DMS53 treated with DMSO at 0.1 percent for 48 hours (cell line): ENCODE results near the gene ORAI2.
"Not testable (repeated sequence)": the region's sequence is repeated elsewhere in the genome, so short reads cannot be mapped to it uniquely, and the experiment has no call there.

Source experiments
- DNase-seq: peaks from one replicate; lab custom pipeline; 2025; ENCODE audit not compliant: unreplicated experiment; lab: John Stamatoyannopoulos, UW

Gene ORAI2

GRCh38 chr7:102468478-102469350 is 35.3 kb downstream of the ORAI2 start:
- no peak for DNase-seq

- DNase-seq, result no peak
Measured at GRCh38 chr7:102469351-102469971, 36.1 kb downstream of the ORAI2 start.

- no peak for DNase-seq
Measured at GRCh38 chr7:102469972-102470825, 36.8 kb downstream of the ORAI2 start.

GRCh38 chr7:102471791-102472125 is 38.4 kb downstream of the ORAI2 start:
- no peak for DNase-seq

- DNase-seq, result no peak
Measured at GRCh38 chr7:102472126-102473041, 39.0 kb downstream of the ORAI2 start.

GRCh38 chr7:102473271-102473991 is 40.1 kb downstream of the ORAI2 start:
- DNase-seq, result no peak

GRCh38 chr7:102474116-102474515 is 40.7 kb downstream of the ORAI2 start:
- not testable (repeated sequence) for DNase-seq

- DNase-seq, result not testable (repeated sequence)
Measured at GRCh38 chr7:102474736-102475435, 41.5 kb downstream of the ORAI2 start.

GRCh38 chr7:102478314-102479208 is 45.2 kb downstream of the ORAI2 start, which contains the start of gene POLR2J:
POLR2J (minus strand) TSS chr7:102478922; CDS start chr7:102478860, 62 bp downstream.
- DNase-seq, result not testable (repeated sequence)

- not testable (repeated sequence) for DNase-seq
Measured at GRCh38 chr7:102479209-102479584, 45.8 kb downstream of the ORAI2 start.

GRCh38 chr7:102479982-102480637 is 46.7 kb downstream of the ORAI2 start:
- DNase-seq, result not testable (repeated sequence)

GRCh38 chr7:102481962-102482361 is 48.6 kb downstream of the ORAI2 start:
- DNase-seq, result not testable (repeated sequence)

GRCh38 chr7:102484317-102484716 is 50.9 kb downstream of the ORAI2 start:
- not testable (repeated sequence) for DNase-seq

- DNase-seq, result not testable (repeated sequence)
Measured at GRCh38 chr7:102490529-102491075, 57.2 kb downstream of the ORAI2 start.

- not testable (repeated sequence) for DNase-seq
Measured at GRCh38 chr7:102493220-102493935, 60.0 kb downstream of the ORAI2 start.

GRCh38 chr7:102494026-102494425 is 60.7 kb downstream of the ORAI2 start:
- DNase-seq, result not testable (repeated sequence)
